ENCODE results near the gene IRAK3. TPM values are rescaled to one million over a fixed set of nuclear protein-coding genes. Genes with fewer than 3 reads are reported as not detected.
"Not testable (repeated sequence)": the region's sequence is repeated elsewhere in the genome, so short reads cannot be mapped to it uniquely, and the experiment has no call there.

Gene IRAK3
- total RNA-seq, 1 donor: 3.6 TPM

- Histone ChIP-seq H3K27me3 (ENCODE audit: insufficient read depth, low read length) (no peaks in the 10 kb centered on the region), H3K4me2 (ENCODE audit: insufficient read depth, low read length) (peak within 1 kb of the TSS; percentile 97), H3K36me3 (ENCODE audit: insufficient read depth, low read length) (peaks cover 3% of the 10 kb centered on the region), H3K4me3 (ENCODE audit: insufficient read depth, low read length) (peak within 1 kb of the TSS; percentile 95), H2AFZ (ENCODE audit: low read length) (peak within 1 kb of the TSS; percentile 99), H3K4me1 (ENCODE audit: insufficient read depth, low read length) (peaks cover 10% of the 10 kb centered on the region), H3K9me3 (ENCODE audit: low read depth, low read length) (no peaks in the 10 kb centered on the region), H3K27ac (ENCODE audit: low read depth, low read length) (peak within 1 kb of the TSS; percentile 98), H3K79me2 (ENCODE audit: insufficient read depth, low read length) (peaks cover 42% of the 10 kb centered on the region), H4K20me1 (ENCODE audit: insufficient read depth, low read length) (no peaks in the 10 kb centered on the region)
- peak; percentile 95 for DNase-seq (ENCODE audit: insufficient read length, low spot score, missing footprints)
- peak; percentile 46 for TF ChIP-seq CTCF (IDR thresholded peaks at IDR 0.05; ENCODE audit: extremely low read depth, low read depth, low read length)
Measured at GRCh38 chr12:66169221-66170170, 19.5 kb upstream of the IRAK3 start, which contains the start of gene TMBIM4. TMBIM4 (minus strand) TSS chr12:66169996; CDS start chr12:66169951, 45 bp downstream.

- Histone ChIP-seq H3K36me3 (ENCODE audit: insufficient read depth, low read length) (peaks cover 3% of the 10 kb centered on the region), H3K9me3 (ENCODE audit: low read depth, low read length) (no peaks in the 10 kb centered on the region), H4K20me1 (ENCODE audit: insufficient read depth, low read length) (no peaks in the 10 kb centered on the region), H2AFZ (ENCODE audit: low read length) (no peak overlapping the region), H3K27me3 (ENCODE audit: insufficient read depth, low read length) (no peaks in the 10 kb centered on the region), H3K4me1 (ENCODE audit: insufficient read depth, low read length) (peaks cover 8% of the 10 kb centered on the region), H3K79me2 (ENCODE audit: insufficient read depth, low read length) (peaks cover 31% of the 10 kb centered on the region), H3K4me2 (ENCODE audit: insufficient read depth, low read length) (peak overlapping the region; percentile 97), H3K4me3 (ENCODE audit: insufficient read depth, low read length) (peak overlapping the region; percentile 95), H3K27ac (ENCODE audit: low read depth, low read length) (no peak overlapping the region)
- TF ChIP-seq CTCF (IDR thresholded peaks at IDR 0.05; ENCODE audit: extremely low read depth, low read depth, low read length): no peak
- no peak for DNase-seq (ENCODE audit: insufficient read length, low spot score, missing footprints)
Measured at GRCh38 chr12:66170606-66171005, 18.4 kb upstream of the IRAK3 start.

GRCh38 chr12:66174391-66175325, 14.4 kb upstream of the IRAK3 start:
- not testable (repeated sequence) for H4K20me1 ChIP-seq (ENCODE audit: insufficient read depth, low read length)

GRCh38 chr12:66176105-66176900, 12.7 kb upstream of the IRAK3 start:
- Histone ChIP-seq H3K27me3 (ENCODE audit: insufficient read depth, low read length) (peaks cover 7% of the 10 kb centered on the region), H3K4me1 (ENCODE audit: insufficient read depth, low read length) (no peaks in the 10 kb centered on the region), H3K27ac (ENCODE audit: low read depth, low read length) (no peak overlapping the region), H3K4me2 (ENCODE audit: insufficient read depth, low read length) (no peak overlapping the region), H4K20me1 (ENCODE audit: insufficient read depth, low read length) (no peaks in the 10 kb centered on the region), H2AFZ (ENCODE audit: low read length) (no peak overlapping the region), H3K79me2 (ENCODE audit: insufficient read depth, low read length) (no peaks in the 10 kb centered on the region), H3K36me3 (ENCODE audit: insufficient read depth, low read length) (no peaks in the 10 kb centered on the region), H3K9me3 (ENCODE audit: low read depth, low read length) (no peaks in the 10 kb centered on the region), H3K4me3 (ENCODE audit: insufficient read depth, low read length) (no peak overlapping the region)
- TF ChIP-seq CTCF (IDR thresholded peaks at IDR 0.05; ENCODE audit: extremely low read depth, low read depth, low read length): no peak
- no peak for DNase-seq (ENCODE audit: insufficient read length, low spot score, missing footprints)

More at GRCh38 chr12:66174391-66175325, 14.4 kb upstream of the IRAK3 start:
- not testable (repeated sequence) for H3K79me2 ChIP-seq (ENCODE audit: insufficient read depth, low read length); H2AFZ ChIP-seq (ENCODE audit: low read length); H3K27ac ChIP-seq (ENCODE audit: low read depth, low read length); H3K4me1 ChIP-seq (ENCODE audit: insufficient read depth, low read length); H3K9me3 ChIP-seq (ENCODE audit: low read depth, low read length); H3K4me3 ChIP-seq (ENCODE audit: insufficient read depth, low read length); H3K36me3 ChIP-seq (ENCODE audit: insufficient read depth, low read length); DNase-seq (ENCODE audit: insufficient read length, low spot score, missing footprints); H3K4me2 ChIP-seq (ENCODE audit: insufficient read depth, low read length); H3K27me3 ChIP-seq (ENCODE audit: insufficient read depth, low read length)

Measured in osteoblast (primary cell).